GM19467 (cell line): Measurements from ENCODE around the gene MTX1.
"Not testable (repeated sequence)": the region's sequence is repeated elsewhere in the genome, so short reads cannot be mapped to it uniquely, and the experiment has no call there.

Experiments
- ATAC-seq: cut with Tn5 transposase; IDR thresholded peaks from one replicate; pipeline ENCODE4 v1.9.1; 2021; ENCODE audit warnings: mild to moderate bottlenecking, moderate library complexity; ENCODE audit not compliant: unreplicated experiment

The MTX1 gene, protein sequence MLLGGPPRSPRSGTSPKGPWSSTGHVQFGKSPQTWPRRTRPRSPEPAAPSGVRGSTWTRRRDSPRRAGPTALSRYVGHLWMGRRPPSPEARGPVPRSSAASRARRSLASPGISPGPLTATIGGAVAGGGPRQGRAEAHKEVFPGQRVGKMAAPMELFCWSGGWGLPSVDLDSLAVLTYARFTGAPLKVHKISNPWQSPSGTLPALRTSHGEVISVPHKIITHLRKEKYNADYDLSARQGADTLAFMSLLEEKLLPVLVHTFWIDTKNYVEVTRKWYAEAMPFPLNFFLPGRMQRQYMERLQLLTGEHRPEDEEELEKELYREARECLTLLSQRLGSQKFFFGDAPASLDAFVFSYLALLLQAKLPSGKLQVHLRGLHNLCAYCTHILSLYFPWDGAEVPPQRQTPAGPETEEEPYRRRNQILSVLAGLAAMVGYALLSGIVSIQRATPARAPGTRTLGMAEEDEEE

DNA sequence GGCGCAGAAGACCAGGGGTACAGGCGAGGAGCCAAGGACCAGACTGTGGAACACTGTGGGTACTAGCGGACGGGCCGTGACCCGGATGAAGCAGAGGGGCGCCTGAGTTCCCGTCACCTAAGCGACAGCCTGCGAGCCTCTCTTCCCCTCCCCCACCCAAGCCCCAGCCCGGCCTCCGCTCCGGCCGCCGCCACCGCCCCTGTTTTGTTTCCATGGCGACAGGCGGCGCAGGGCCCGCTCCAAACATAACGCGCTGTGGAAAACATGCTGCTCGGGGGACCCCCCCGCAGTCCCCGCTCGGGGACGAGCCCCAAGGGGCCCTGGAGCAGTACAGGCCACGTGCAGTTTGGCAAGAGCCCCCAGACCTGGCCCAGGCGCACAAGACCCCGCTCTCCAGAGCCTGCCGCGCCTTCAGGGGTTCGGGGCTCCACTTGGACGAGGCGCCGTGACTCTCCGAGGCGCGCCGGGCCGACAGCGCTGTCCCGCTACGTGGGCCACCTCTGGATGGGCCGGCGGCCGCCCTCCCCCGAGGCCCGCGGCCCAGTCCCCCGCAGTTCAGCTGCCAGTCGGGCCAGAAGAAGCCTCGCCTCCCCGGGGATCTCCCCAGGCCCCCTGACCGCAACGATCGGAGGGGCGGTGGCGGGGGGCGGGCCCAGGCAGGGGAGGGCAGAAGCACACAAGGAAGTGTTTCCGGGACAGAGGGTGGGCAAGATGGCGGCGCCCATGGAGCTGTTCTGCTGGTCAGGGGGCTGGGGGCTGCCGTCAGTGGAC lies at the start of gene MTX1:
Gene MTX1, plus strand, starts transcription at position 155 of the 771 bp plus-strand sequence. Its CDS starts 110 bp downstream, at position 265.
- peak; percentile 50 for ATAC-seq

DNA sequence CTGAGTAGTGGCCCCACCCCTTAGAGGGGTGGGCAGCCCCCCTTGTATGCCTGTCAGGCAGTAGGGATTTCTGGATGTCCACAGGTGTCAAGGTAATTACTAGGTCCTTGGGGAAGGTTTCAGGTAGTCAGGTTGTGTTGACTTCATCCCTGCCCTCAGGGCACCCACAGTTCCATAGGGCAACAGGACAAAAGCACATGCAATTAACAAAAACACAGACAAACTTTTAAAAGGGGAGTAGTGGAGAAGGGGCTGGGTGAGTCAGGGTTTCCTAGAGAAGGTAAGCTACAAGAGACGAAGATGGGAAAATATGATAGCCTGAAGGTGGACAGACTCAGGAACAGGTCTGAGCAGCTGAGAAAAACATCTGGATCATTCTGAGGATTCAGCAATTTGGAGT lies 49.5 kb upstream of the MTX1 start:
- no peak for ATAC-seq

DNA sequence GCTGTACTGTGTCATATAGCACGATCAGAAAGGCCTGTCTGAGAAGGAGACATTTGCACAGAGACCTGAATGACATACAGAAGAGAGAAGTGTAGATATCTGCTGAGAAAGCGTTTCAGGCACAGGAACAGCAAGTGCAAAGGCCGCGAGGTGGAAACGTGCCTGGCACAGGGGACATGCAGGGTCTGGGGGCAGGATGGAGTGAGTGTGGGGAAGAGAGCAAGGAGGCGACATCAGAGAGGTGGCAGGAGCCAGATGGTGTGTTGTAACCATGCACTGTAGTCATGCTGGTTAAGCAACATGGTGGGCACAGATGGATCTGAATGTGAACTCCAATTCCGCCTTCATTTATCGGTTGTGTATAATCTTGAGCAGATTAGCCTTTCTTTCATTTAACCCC lies 48.4 kb upstream of the MTX1 start:
- no peak for ATAC-seq

DNA sequence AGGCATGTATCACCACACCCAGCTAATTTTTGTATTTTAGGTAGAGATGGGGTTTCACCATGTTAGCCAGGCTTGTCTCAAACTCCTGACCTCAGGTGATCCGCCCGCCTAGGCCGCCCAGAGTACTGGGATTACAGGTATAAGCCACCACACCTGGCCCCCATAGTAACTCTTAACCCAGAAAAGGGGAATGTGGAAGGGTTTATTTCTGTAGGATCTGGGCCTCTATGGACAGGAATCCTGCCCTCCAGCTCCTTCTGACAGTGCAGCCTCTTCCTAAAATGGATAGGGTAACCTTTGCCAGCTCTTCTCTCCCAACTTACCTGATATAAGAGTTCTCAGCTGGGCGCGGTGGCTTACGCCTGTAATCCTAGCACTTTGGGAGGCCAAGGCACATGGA lies 45.9 kb upstream of the MTX1 start:
- ATAC-seq: not testable (repeated sequence)

DNA sequence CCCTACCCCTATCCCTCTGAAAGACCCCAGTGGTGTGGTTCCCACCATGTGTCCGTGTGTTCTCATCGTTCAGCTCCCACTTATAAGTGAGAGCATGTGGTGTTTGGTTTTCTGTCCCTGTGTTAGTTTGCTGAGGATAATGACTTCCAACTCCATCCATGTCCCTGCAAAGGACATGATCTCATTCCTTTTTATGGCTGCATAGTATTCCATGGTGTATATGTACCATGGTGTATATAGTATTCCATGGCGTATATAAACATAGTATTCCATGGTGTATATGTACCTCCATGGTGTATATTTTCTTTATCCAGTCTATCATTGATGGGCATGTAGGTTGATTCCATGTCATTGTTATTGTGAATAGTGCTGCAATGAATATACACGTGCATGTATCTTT lies 44.7 kb upstream of the MTX1 start:
- ATAC-seq: not testable (repeated sequence)

DNA sequence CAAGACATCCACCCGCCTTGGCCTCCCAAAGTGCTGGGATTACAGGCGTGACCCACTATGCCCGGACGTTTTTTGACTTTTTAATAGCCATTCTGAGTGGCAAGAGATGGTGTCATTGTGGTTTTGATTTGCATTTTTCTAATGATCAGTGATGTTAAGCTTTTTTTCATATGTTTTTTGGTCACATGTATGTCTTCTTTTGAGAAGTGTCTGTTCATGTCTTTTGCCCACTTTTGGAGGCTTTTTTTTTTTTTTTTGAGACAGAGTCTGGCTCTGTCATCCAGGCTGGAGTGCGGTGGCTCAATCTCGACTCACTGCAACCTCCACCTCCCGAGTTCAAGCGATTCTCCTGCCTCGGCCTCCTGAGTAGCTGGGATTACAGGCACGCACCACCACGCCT lies 43.9 kb upstream of the MTX1 start:
- not testable (repeated sequence) for ATAC-seq

DNA sequence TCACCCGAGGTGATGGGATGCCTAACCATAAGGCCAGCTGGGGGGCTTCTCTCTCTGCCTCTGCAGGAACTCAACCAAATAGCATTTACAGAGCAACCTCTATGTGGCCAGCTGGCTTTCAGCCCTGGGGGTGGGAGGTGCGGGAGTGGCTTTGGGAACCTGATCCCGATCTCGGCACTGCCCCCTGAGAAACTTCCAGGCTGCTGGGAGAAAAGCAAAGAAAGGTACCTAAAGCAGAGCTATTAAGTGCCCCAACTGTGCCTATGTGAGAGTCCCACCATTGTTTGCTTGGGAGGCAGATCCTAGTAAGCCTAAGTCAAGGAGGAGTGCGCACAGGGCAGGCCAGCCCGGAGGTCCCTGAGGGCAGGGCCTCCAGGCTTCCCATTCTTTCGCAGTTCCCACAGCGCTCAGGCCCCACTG lies 42.4 kb upstream of the MTX1 start:
- ATAC-seq: no peak

DNA sequence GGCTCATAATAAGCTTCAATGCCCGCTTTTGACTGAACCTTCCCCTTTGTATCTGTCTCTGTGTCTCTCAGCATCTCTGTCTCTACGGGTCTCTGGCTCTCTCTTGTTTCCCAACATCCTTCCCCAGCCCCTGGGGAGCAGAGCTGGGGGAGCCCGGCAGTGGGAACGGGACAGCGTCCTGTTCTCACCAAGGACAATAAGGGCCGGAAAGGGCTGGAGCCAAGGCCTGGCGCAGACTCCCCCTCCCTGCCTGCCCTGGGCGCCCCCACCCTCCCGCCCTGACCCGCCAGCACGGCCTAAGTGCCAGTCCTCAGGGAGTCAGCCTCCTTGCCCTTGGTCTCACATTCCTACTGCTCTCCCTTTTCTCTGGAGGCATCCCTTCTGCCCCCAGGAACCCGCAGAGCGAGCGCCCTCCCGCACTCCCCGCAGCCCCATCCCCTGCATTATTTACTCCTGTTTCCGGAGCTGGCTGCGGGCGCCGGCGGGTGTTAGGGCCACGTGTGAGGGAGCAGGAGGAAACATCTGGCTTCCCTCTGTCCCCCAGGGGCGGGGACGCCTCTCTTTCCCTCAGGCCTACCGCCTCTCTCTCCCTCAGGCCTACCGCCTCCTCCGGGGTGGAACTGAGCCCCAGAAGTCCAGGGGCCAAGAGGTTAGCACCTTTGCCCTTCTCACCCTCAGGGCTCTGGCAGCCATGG lies 41.9 kb upstream of the MTX1 start:
- ATAC-seq: no peak

DNA sequence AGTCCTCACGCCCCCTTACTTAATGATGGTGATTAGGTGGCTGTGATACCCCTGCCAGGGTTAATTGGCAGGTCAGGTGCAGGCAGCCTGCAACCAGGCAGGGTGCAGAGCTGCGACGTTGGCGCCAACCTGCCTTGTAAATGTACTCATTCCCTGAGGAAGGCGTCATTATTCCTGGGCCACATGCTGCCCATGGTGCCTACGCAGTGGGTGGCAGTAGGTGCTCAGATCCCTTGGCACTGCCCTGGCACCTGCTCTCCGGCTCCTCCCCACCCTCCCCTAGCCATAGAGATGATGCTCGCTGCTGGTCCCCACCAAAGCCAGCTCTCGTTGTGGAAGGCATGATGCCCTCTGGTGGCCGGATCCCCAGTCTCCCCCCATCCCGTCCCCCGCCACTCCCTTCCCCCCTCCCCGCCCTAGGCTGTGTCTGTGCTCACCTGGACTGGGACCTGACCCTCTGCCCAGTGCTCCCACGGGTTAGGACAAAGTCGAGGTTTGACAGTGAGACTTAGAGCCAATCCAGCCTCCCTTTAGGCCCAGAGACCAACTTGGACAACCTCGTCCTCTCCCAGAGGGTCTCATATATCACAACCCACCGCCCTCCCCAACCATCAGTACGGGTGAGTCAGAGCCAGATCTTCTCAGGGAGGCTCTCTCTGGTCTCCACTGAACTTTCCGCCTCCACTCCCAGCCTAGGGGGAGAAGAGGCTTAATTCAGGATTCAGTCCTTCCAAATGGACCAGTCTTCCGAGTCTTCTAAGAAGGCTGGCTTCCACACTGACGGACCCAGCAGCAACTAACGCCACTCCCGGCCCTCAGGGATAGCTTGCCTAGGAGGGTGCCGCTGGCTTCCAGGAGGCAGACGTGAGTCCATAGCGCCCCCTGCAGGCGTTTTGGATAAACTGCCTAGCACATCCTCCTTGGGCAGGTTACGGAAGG lies 41.1 kb upstream of the MTX1 start:
- peak; percentile 39 for ATAC-seq

DNA sequence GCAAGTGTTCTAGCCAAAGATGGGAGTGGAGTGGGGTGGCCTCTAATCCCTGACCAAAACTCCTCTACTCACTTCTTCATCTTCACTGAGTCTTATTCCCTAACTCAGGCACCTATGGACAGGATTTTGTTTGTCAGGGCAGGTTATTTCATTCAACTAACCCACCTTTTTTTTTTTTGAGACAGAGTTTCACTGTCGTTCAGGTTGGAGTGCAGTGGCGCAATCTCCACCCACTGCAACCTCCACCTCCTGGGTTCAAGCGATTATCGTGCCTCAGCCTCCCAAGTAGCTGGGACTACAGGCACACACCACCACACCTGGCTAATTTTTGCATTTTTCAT lies 40.4 kb upstream of the MTX1 start:
- ATAC-seq: not testable (repeated sequence)

DNA sequence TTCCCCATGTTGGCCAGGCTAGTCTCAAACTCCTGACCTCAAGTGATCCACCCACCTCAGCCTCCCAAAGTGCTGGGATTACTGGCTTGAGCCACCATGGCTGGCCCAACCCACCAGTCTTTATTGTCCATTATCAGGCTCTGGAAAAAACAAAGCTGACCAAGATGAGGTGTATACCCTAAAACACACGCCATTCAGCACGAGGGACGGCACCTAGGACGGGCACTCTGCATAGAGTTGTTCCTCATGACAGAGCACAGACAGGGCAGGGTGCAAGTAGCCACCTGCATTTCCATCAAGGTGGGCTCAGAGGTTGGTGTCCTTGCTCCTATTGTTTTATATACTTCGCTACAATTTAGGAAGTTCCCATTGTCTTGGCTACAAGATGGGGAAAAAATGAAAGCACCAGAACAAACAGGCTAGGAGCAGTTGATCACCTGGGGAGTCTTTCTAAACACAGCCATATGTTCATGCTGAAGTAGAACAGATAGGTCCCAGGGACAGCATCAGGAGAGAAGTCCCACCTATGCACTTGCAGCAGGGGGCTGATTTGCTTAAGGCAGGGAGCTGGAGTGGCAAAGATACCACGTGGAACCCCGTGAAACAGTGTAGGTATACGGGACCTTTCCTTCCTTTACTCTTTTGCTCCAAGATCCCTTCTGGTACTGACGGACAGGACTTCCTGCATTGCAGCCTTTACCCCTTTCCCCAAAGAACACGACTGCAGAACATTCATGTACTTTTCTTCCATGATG lies 39.9 kb upstream of the MTX1 start:
- no peak for ATAC-seq

DNA sequence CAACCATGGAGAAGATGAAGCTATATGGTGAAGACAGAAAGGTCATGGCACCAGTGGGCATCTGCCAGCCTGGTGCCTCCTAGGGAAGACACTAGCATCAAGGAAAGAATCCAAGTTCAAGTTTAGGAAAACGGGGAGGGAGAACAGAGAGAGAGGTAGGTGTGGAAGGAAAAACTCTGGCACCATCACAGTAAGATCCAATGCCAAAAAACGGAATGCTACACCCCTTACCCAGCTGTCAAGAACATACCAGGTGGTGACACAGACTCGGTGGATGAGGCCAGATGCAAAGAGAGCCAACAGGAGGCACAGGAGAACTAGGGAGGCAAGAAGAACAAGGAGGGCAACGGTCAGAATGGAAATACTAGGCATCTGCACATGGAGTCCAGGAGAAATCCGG lies 39.0 kb upstream of the MTX1 start:
- ATAC-seq: no peak

DNA sequence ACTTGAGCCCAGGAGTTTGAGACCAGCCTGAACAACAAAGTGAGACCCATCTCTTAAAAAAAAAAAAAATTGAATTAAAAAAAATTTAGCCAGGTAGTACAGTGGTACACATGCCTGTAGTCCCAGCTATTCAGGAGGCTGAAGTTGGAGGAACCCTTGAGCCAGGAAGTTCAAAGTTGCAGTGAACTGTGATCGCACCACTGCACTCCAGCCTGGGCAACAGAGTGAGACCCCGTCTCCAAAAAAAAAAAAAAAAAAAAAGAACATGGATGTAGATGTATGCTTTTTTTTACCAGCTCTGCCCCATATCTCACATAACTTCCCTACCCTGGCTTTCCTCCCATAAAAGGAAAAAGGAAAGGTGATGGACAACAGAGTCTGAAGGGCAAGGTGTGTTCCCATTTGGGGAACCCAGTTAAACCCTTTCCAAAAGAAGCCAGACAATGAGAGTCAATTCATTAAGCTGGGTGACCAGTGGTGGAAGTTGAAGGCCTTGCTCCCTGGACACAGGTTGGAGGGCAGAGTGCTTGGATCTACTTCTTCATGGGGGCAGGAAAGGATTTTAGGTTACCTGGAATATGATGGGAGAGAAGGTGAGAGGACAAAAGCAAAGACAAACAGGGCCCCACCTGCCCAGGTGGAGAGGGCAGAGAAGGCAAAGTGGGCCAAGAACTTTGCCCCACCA lies 38.3 kb upstream of the MTX1 start:
- no peak for ATAC-seq

DNA sequence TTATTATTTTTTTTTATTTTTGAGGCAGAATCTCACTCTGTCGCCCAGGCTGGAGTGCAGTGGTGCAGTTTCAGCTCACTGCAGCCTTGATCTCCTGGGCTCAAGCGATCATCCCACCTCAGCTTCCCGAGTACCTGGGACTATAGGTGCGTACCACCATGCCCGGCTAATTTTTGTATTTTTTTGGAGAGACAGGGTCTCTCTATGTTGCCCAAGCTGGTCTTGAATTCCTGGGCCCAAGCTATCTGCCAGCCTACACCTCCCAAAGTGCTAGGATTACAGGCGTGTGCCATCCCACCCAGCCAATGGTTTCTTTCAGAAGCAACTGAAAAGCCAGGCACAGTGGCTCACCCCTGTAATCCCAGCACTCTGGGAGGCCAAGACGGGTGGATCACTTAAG lies 37.7 kb upstream of the MTX1 start:
- ATAC-seq: no peak

DNA sequence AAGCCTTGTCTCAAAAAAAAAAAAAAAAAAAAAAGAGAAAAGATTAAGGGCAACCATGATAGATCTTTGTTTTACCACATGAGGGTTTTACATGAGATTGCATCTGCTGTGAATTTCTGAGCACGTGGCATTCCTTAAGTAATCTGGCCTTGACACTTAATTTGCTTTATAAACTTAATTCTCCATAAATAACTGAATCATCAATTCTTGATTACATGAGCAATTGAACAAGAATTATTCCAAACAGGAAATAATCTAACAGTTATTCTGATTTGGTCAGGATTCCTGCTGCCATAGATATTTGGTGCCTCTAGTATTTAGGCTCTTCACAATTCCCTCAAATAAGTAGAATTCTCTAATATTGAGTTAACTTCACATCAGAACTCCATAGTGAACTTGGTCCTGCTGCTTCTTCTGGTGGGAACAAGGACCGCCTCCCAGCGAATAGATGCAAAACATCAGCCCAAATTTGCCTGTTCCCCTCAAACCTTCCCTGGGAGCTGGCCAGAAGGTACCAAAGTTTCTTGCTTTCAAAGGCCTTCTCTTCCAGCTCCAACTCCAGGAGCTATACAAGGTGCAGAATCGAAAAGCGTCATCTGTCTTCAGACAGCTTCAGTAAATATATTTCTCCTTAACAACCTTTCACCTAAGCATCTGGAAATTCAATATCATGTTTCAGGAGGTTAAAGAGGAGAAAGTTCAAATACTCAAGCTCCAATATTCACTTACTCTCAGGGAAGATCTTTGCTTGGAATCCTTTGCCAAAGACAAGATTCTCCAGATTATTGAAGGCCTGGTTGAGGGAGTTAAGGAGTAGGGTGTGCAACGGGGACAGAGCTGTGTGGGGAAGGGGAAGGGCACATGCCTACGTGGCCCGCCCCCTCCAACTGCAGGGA lies 36.4 kb upstream of the MTX1 start:
- ATAC-seq: no peak

DNA sequence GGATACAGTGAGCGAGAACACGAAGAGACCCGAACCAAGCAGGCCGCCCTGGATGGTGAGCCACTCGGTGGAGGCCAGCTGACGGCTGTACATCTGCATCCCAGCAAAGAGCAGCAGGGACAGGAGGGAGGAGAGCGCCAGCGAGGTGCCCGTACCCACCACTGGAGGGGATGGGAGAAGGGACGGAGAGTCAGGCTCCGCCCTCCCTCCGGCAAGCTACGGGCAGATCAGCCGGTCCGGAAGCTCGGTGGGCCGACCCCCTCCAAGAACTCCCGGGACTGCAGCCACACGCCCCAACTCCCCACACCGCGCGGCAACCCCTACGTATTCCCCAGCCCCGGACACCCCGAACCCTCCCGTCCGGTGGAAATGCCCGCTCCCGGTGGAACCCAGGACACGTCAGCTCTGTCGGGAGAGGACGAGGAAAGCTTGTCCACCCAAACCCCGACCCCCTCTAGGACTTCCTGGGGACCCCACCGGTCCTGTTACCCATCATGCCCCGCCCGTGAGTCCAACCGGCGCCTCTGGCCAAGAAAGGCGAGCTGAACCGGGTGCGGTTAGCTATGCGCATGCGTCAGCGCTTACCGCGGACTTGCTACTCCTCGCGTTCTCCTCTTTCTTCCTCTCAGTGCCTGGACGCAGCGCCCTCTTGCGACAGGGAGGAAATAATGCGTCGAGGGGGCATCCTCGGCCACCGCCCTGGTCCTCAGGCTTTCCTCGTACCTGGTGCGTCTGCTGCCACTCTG lies 35.6 kb upstream of the MTX1 start, which contains the start of gene KRTCAP2:
Gene KRTCAP2, minus strand, starts transcription at position 573 of the 746 bp plus-strand sequence. Its CDS starts 80 bp downstream, at position 493.
- ATAC-seq: peak; percentile 69
